ENCODE measurements around the gene NBEA.

The NBEA gene

DNA sequence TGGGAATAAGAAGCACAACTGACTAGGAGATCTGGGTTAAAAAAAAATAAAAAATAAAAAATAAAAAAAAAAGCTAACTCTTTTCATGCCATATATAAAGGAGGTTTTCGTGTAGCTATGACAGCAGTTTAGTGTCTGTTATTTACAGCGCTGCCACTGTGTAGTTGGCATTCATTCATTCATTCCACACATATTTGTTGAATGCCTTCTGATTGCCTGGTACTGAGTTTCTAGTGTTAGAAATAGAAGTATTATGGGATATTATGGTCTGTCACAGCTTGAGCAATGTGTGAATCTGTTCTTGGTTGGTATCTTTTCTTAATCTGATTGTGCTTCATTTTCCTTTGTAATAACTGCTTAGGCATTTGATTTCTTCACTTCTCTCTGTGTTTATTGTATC lies 237.4 kb downstream of the NBEA start:
- H3K36me3 ChIP-seq (ENCODE audit: control insufficient read depth, insufficient read depth, low read length), result no peaks in the 10 kb centered on the region
- no CpG with 5 or more reads among the region's 2 CpGs for WGBS, 2 experiments (ENCODE audit: insufficient coverage in 2 of 2)
- H3K9me3 ChIP-seq (ENCODE audit: control insufficient read depth, low read length), result no peaks in the 10 kb centered on the region
- H3K4me1 ChIP-seq (ENCODE audit: control insufficient read depth, insufficient read depth, low read length, poor library complexity, severe bottlenecking), result no peaks in the 10 kb centered on the region
- H3K27ac ChIP-seq (ENCODE audit: low read depth, low read length, severe bottlenecking), result no peak overlapping the region
- no peak overlapping the region for H3K4me3 ChIP-seq (ENCODE audit: extremely low read depth, insufficient read depth, low read length, poor library complexity, severe bottlenecking)

GRCh38 chr13:35179920-35180663 lies 238.0 kb downstream of the NBEA start:
- H3K4me3 ChIP-seq (ENCODE audit: extremely low read depth, insufficient read depth, low read length, poor library complexity, severe bottlenecking), result no peak overlapping the region
- H3K36me3 ChIP-seq (ENCODE audit: control insufficient read depth, insufficient read depth, low read length), result no peaks in the 10 kb centered on the region
- no peaks in the 10 kb centered on the region for H3K9me3 ChIP-seq (ENCODE audit: control insufficient read depth, low read length)
- H3K4me1 ChIP-seq (ENCODE audit: control insufficient read depth, insufficient read depth, low read length, poor library complexity, severe bottlenecking), result no peaks in the 10 kb centered on the region
- H3K27ac ChIP-seq (ENCODE audit: low read depth, low read length, severe bottlenecking), result no peak overlapping the region
- WGBS, 2 experiments (ENCODE audit: insufficient coverage in 2 of 2), result no CpG with 5 or more reads among the region's 3 CpGs

DNA sequence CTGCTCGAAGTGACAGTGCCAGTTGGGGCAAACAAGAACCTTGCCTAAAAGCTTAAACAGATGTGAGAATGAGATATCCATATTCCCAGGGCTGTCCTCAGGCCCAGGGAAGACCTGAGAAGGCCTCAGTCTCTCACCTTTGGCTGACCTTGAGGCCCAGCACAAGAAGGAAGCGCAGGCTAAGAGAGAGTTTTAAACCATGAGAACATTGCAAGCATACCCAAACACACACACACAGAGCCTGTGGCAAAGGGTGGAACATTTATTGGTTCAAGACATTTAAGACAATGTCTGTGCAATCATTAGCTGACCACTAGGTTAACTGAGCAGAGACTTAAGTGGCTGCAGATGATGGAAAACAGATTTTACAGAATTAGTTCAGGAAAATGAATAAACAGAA lies 248.2 kb downstream of the NBEA start:
- 70 to 83% methylated on average over 1 of the region's 2 CpGs for WGBS, 2 experiments (ENCODE audit: insufficient coverage in 2 of 2)
- H3K4me1 ChIP-seq (ENCODE audit: control insufficient read depth, insufficient read depth, low read length, poor library complexity, severe bottlenecking), result no peaks in the 10 kb centered on the region

DNA sequence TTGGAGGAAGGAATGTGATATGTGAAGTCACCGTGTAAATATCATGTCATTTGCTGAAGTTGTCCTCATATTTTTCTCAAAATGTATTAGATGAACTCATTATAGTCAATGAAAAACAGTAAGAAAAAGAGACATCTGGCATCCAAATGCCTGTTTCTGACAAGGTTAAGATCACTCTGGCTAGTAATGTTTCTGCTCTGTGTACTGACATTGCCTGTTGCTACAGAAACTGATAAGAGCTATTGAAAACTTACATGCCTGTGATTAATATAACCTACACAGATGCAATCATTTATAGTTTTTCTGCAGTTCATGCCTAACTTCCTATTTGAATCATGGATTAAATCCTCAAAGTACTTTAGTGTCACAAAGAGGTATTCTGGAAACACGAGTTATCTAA lies 249.8 kb downstream of the NBEA start:
- Histone ChIP-seq H3K9me3 (ENCODE audit: control insufficient read depth, low read length) (no peaks in the 10 kb centered on the region), H3K36me3 (ENCODE audit: control insufficient read depth, insufficient read depth, low read length) (no peaks in the 10 kb centered on the region), H3K4me3 (ENCODE audit: extremely low read depth, insufficient read depth, low read length, poor library complexity, severe bottlenecking) (no peak overlapping the region), H3K27ac (ENCODE audit: low read depth, low read length, severe bottlenecking) (no peak overlapping the region), H3K4me1 (ENCODE audit: control insufficient read depth, insufficient read depth, low read length, poor library complexity, severe bottlenecking) (no peaks in the 10 kb centered on the region)
- 100% methylated on average over 1 of the region's 2 CpGs; no CpG with 5 or more reads in 1 of the 2 experiments for WGBS, 2 experiments (ENCODE audit: insufficient coverage in 2 of 2)

More for the DNA sequence above, 248.2 kb downstream of the NBEA start:
- Histone ChIP-seq H3K27ac (ENCODE audit: low read depth, low read length, severe bottlenecking) (no peak overlapping the region), H3K36me3 (ENCODE audit: control insufficient read depth, insufficient read depth, low read length) (no peaks in the 10 kb centered on the region), H3K9me3 (ENCODE audit: control insufficient read depth, low read length) (no peaks in the 10 kb centered on the region), H3K4me3 (ENCODE audit: extremely low read depth, insufficient read depth, low read length, poor library complexity, severe bottlenecking) (no peak overlapping the region)

GRCh38 chr13:35198613-35199200 lies 256.6 kb downstream of the NBEA start:
- H3K4me3 ChIP-seq (ENCODE audit: extremely low read depth, insufficient read depth, low read length, poor library complexity, severe bottlenecking), result no peak overlapping the region
- H3K36me3 ChIP-seq (ENCODE audit: control insufficient read depth, insufficient read depth, low read length), result no peaks in the 10 kb centered on the region
- 90% methylated on average over 8 of the region's 8 CpGs; no CpG with 5 or more reads in 1 of the 2 experiments for WGBS, 2 experiments (ENCODE audit: insufficient coverage in 2 of 2)
- H3K27ac ChIP-seq (ENCODE audit: low read depth, low read length, severe bottlenecking), result no peak overlapping the region
- no peaks in the 10 kb centered on the region for H3K9me3 ChIP-seq (ENCODE audit: control insufficient read depth, low read length)
- no peaks in the 10 kb centered on the region for H3K4me1 ChIP-seq (ENCODE audit: control insufficient read depth, insufficient read depth, low read length, poor library complexity, severe bottlenecking)

DNA sequence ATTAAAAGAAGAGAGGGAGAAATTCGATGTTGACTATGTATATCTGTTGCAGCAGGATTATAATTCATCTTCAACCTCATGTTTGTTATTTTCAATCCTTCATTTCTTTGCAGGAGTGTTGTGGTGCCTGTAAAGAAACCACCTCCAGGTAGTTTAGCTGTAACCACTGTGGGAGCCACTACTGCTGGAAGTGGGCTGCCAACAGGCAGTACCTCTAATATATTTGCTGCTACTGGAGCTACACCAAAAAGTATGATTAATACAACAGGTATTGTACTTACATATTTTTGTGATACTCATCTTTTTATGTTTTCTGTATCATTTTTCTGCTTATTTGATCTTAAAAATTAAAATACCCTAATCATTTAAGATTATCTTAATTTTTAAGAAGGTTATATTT lies 266.5 kb downstream of the NBEA start:
- Histone ChIP-seq H3K9me3 (ENCODE audit: control insufficient read depth, low read length) (no peaks in the 10 kb centered on the region), H3K4me3 (ENCODE audit: extremely low read depth, insufficient read depth, low read length, poor library complexity, severe bottlenecking) (no peak overlapping the region), H3K36me3 (ENCODE audit: control insufficient read depth, insufficient read depth, low read length) (no peaks in the 10 kb centered on the region), H3K4me1 (ENCODE audit: control insufficient read depth, insufficient read depth, low read length, poor library complexity, severe bottlenecking) (no peaks in the 10 kb centered on the region), H3K27ac (ENCODE audit: low read depth, low read length, severe bottlenecking) (no peak overlapping the region)
- WGBS, 2 experiments (ENCODE audit: insufficient coverage in 2 of 2), result no CpG with 5 or more reads among the region's 1 CpG

DNA sequence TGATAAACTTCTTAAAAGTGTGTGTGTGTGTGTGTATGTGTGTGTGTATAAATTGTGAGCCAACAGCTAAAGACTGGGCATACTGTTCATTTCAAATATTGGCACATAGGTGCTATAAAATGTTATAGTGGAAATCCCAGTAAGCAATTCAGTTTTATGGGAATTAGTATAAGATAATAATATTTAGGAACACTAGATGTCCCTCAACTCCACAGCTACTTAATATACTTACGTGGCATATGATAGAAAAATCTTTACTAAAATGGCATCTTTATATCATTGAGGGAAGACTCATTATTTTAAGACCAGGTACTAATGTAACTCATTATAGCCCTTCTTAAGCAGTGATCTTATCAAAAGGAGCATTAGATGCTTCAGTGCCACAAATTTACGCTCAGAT lies 268.2 kb downstream of the NBEA start:
- 80% methylated on average over 1 of the region's 2 CpGs; no CpG with 5 or more reads in 1 of the 2 experiments for WGBS, 2 experiments (ENCODE audit: insufficient coverage in 2 of 2)
- H3K4me3 ChIP-seq (ENCODE audit: extremely low read depth, insufficient read depth, low read length, poor library complexity, severe bottlenecking), result no peak overlapping the region
- H3K4me1 ChIP-seq (ENCODE audit: control insufficient read depth, insufficient read depth, low read length, poor library complexity, severe bottlenecking), result no peaks in the 10 kb centered on the region
- no peaks in the 10 kb centered on the region for H3K9me3 ChIP-seq (ENCODE audit: control insufficient read depth, low read length)
- H3K36me3 ChIP-seq (ENCODE audit: control insufficient read depth, insufficient read depth, low read length), result no peaks in the 10 kb centered on the region
- no peak overlapping the region for H3K27ac ChIP-seq (ENCODE audit: low read depth, low read length, severe bottlenecking)

DNA sequence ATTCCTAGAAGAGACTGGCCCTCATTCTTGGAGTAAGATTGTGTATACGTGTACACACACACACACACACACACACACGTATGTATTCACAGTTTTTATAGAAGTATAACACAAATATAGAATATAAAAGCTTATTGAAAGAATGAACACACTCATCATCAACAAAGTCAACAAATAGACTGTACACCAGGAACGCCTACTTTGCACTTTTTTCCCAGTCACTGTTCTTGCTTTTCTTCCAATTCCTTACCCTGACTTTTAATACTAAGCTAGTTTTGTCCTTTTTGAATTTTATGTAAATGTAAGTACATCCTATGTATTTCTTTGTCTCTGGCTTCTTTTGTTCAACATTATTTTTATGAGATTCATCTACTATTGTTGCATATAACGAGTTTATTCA lies 269.9 kb downstream of the NBEA start:
- Histone ChIP-seq H3K9me3 (ENCODE audit: control insufficient read depth, low read length) (no peaks in the 10 kb centered on the region), H3K4me3 (ENCODE audit: extremely low read depth, insufficient read depth, low read length, poor library complexity, severe bottlenecking) (no peak overlapping the region), H3K36me3 (ENCODE audit: control insufficient read depth, insufficient read depth, low read length) (no peaks in the 10 kb centered on the region), H3K27ac (ENCODE audit: low read depth, low read length, severe bottlenecking) (no peak overlapping the region), H3K4me1 (ENCODE audit: control insufficient read depth, insufficient read depth, low read length, poor library complexity, severe bottlenecking) (no peaks in the 10 kb centered on the region)
- 100% methylated on average over 1 of the region's 4 CpGs; no CpG with 5 or more reads in 1 of the 2 experiments for WGBS, 2 experiments (ENCODE audit: insufficient coverage in 2 of 2)

GRCh38 chr13:35213911-35214310 lies 271.8 kb downstream of the NBEA start:
- H3K4me3 ChIP-seq (ENCODE audit: extremely low read depth, insufficient read depth, low read length, poor library complexity, severe bottlenecking), result no peak overlapping the region
- no peaks in the 10 kb centered on the region for H3K4me1 ChIP-seq (ENCODE audit: control insufficient read depth, insufficient read depth, low read length, poor library complexity, severe bottlenecking)
- H3K27ac ChIP-seq (ENCODE audit: low read depth, low read length, severe bottlenecking), result no peak overlapping the region
- no peaks in the 10 kb centered on the region for H3K36me3 ChIP-seq (ENCODE audit: control insufficient read depth, insufficient read depth, low read length)
- WGBS, 2 experiments (ENCODE audit: insufficient coverage in 2 of 2), result no CpG with 5 or more reads among the region's 3 CpGs
- no peaks in the 10 kb centered on the region for H3K9me3 ChIP-seq (ENCODE audit: control insufficient read depth, low read length)

DNA sequence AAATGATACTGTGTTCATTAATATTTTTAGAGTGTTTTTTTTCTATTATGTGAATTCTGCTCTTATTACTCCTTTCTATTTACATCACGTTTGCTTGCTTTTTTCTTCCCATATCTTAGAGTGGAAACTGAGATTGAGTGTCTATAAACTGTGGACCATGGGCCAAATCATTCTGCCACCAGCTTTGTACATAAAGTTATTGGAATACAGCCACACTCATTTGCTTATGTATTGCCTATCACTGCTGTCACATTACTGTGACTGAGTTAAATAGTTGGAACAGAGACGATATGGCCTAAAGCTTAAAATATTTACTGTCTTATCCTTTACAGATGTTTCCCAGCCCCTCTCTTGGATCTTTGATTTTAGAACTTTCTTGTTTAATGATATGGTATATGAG lies 274.1 kb downstream of the NBEA start:
- H3K36me3 ChIP-seq (ENCODE audit: control insufficient read depth, insufficient read depth, low read length), result no peaks in the 10 kb centered on the region
- no peaks in the 10 kb centered on the region for H3K4me1 ChIP-seq (ENCODE audit: control insufficient read depth, insufficient read depth, low read length, poor library complexity, severe bottlenecking)
- no peaks in the 10 kb centered on the region for H3K9me3 ChIP-seq (ENCODE audit: control insufficient read depth, low read length)
- no peak overlapping the region for H3K27ac ChIP-seq (ENCODE audit: low read depth, low read length, severe bottlenecking)
- no CpG with 5 or more reads among the region's 2 CpGs for WGBS, 2 experiments (ENCODE audit: insufficient coverage in 2 of 2)
- H3K4me3 ChIP-seq (ENCODE audit: extremely low read depth, insufficient read depth, low read length, poor library complexity, severe bottlenecking), result no peak overlapping the region

GRCh38 chr13:35219021-35219420 lies 277.0 kb downstream of the NBEA start:
- no peak overlapping the region for H3K4me3 ChIP-seq (ENCODE audit: extremely low read depth, insufficient read depth, low read length, poor library complexity, severe bottlenecking)
- no peaks in the 10 kb centered on the region for H3K9me3 ChIP-seq (ENCODE audit: control insufficient read depth, low read length)
- no peaks in the 10 kb centered on the region for H3K36me3 ChIP-seq (ENCODE audit: control insufficient read depth, insufficient read depth, low read length)
- H3K4me1 ChIP-seq (ENCODE audit: control insufficient read depth, insufficient read depth, low read length, poor library complexity, severe bottlenecking), result no peaks in the 10 kb centered on the region
- no CpG with 5 or more reads among the region's 1 CpG for WGBS, 2 experiments (ENCODE audit: insufficient coverage in 2 of 2)
- H3K27ac ChIP-seq (ENCODE audit: low read depth, low read length, severe bottlenecking), result no peak overlapping the region
